OCI-LY3 (cell line): Measurements from ENCODE around the gene CHN1.

Source experiments
- H2AFZ ChIP-seq: fragments of 200-600, 300-600 bp; shearing (Covaris generic); 2 replicates; pipeline ENCODE4 v1.6.0; 2014; ENCODE audit warnings: antibody characterized with exemption, low read depth, low read length
- H3K27ac ChIP-seq: fragments of 200-600, 300-600 bp; sonication (generic); 2 replicates; pipeline ENCODE4 v1.5.1; 2014; ENCODE audit warnings: mild to moderate bottlenecking, low read length, moderate library complexity, mixed read lengths
- H3K27me3 ChIP-seq: fragments of 200-600, 300-600 bp; sonication (generic); 2 replicates; pipeline ENCODE4 v1.6.1; 2014; ENCODE audit warnings: low read depth, low read length, mixed read lengths
- H3K36me3 ChIP-seq: fragments of 200-600, 300-600 bp; sonication (generic); replicated peaks from 2 replicates; pipeline ENCODE3; 2014; ENCODE audit warnings: low read depth, low read length, mixed read lengths
- H3K4me1 ChIP-seq: fragments of 300-600, 200-600 bp; sonication (generic); 2 replicates; pipeline ENCODE4 v1.6.1; 2014; ENCODE audit warnings: low read length, mixed read lengths
- H3K4me2 ChIP-seq: fragments of 200-600, 300-600 bp; sonication (generic); 2 replicates; pipeline ENCODE4 v1.6.1; 2014; ENCODE audit warnings: low read length, mixed read lengths
- H3K4me3 ChIP-seq: fragments of 300-600, 200-600 bp; sonication (generic); 2 replicates; pipeline ENCODE4 v1.5.1; 2014; ENCODE audit warnings: antibody characterized with exemption, mild to moderate bottlenecking, low read length, moderate library complexity
- H3K79me2 ChIP-seq: fragments of 300-600, 200-600 bp; shearing (Covaris generic); 2 replicates; pipeline ENCODE4 v1.6.1; 2014; ENCODE audit warnings: mild to moderate bottlenecking, low read length, mixed read lengths
- H3K9ac ChIP-seq: fragments of 300-600, 200-600 bp; shearing (Covaris generic); 2 replicates; pipeline ENCODE4 v1.6.0; 2014; ENCODE audit warnings: mild to moderate bottlenecking, low read length, moderate library complexity
- H3K9me3 ChIP-seq: fragments of 200-600, 300-600 bp; shearing (Covaris generic); 2 replicates; pipeline ENCODE4 v1.6.1; 2014; ENCODE audit warnings: low read length, mixed read lengths; ENCODE audit not compliant: insufficient read depth
- H4K20me1 ChIP-seq: fragments of 200-600, 300-600 bp; sonication (generic); 2 replicates; pipeline ENCODE4 v1.6.1; 2016; ENCODE audit warnings: low read length, mixed read lengths; ENCODE audit not compliant: insufficient read depth
- EZH2phosphoT487 ChIP-seq: fragments of 200-600 bp; shearing (Covaris generic); IDR thresholded peaks from 2 replicates; pipeline ENCODE4 v1.6.1; 2018; ENCODE audit warnings: antibody characterized with exemption, mixed run types, low read depth
- TF ChIP-seq, protein P1 (sequence below): fragments of 200-600, 300-600 bp; sonication (generic); IDR thresholded peaks from 2 replicates; pipeline ENCODE4 v1.5.1; 2014; ENCODE audit warnings: antibody characterized with exemption, low read length, low read depth

CHN1 gene

DNA sequence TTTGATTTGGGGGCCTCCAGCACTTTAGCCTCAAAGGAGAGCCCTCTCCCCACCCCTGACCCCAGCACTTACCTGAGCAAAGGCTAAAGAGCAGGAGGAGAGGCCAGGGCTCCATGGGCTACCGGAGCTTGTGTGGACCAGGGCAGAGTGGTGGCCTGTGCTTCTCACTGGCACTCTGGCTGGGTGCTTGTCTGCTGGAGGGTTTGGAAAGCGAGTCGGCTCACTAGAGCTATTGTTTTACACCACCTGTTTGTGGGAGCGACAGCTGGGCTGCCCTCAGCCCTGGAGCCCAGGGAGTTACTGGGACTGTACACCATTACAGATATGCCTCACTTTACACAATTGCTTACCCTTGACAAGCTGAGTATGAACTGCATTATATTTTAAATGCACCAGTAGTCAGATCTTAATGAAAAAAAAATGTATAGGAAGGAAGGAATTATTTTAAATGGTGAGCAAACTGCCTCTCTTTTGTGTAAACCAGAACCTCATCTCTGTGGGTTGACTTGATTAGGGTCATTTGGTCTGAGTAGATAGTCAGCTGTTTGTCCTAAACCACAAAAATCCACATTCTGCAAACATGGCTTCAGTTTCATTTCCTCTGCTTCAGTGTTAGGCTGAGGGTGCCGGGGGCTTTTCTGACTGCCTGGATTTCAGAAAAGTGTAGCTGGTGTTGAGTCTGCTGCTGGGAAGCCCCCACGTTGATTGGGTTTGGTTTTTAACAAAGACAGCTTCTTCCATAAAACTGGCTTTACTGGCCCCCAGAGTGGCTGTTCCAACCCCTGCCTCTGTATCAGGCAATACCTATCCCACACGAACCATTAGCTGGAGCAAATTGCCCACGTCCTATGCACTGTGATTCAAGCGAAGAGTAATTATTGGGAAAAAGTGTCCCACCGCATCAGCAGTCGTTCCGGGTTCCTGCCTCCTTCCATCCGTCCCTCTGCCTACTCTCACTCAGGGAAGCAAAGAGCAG lies 240.6 kb downstream of the CHN1 start, which contains the start of gene CHRNA1:
Gene CHRNA1, minus strand, starts transcription at position 193 of the 976 bp plus-strand sequence. Its CDS starts 78 bp downstream, at position 115.
- TF ChIP-seq, protein P1, sequence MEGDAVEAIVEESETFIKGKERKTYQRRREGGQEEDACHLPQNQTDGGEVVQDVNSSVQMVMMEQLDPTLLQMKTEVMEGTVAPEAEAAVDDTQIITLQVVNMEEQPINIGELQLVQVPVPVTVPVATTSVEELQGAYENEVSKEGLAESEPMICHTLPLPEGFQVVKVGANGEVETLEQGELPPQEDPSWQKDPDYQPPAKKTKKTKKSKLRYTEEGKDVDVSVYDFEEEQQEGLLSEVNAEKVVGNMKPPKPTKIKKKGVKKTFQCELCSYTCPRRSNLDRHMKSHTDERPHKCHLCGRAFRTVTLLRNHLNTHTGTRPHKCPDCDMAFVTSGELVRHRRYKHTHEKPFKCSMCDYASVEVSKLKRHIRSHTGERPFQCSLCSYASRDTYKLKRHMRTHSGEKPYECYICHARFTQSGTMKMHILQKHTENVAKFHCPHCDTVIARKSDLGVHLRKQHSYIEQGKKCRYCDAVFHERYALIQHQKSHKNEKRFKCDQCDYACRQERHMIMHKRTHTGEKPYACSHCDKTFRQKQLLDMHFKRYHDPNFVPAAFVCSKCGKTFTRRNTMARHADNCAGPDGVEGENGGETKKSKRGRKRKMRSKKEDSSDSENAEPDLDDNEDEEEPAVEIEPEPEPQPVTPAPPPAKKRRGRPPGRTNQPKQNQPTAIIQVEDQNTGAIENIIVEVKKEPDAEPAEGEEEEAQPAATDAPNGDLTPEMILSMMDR = no peak
- TF ChIP-seq EZH2phosphoT487 = no peak
- Histone ChIP-seq H4K20me1 (no peaks in the 10 kb centered on the region), H3K27ac (no peak within 1 kb of the TSS), H3K79me2 (no peaks in the 10 kb centered on the region), H3K4me1 (peaks cover 9% of the 10 kb centered on the region), H3K36me3 (no peaks in the 10 kb centered on the region), H3K27me3 (peaks cover 9% of the 10 kb centered on the region; the same call in 1 of the 2 replicates), H3K4me2 (peak within 1 kb of the TSS; percentile 32), H3K4me3 (no peak within 1 kb of the TSS), H2AFZ (no peak within 1 kb of the TSS), H3K9ac (no peak within 1 kb of the TSS), H3K9me3 (no peaks in the 10 kb centered on the region)

DNA sequence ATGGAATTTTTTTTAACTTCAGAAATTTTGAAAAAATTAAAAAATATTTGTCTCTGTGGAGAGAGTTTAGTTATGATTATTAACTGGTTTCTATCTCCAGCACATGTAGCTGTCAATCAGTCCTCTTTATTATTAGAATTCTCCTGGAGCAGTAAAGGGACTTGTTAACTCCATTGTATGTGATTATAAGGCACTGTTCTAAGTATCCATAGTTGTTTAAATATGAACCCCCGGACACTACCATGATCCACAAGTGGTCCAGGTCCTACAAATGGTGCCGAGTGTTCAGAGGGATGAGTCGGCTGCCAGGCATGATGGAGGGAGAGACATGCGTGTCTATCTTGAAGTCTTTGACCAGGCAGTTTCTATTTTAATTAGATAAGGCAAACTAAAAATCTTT lies 241.4 kb downstream of the CHN1 start:
- Histone ChIP-seq H3K9me3 (no peaks in the 10 kb centered on the region), H3K4me3 (no peak overlapping the region), H2AFZ (no peak overlapping the region), H3K4me2 (no peak overlapping the region), H3K79me2 (no peaks in the 10 kb centered on the region), H3K27ac (no peak overlapping the region), H3K27me3 (peaks cover 9% of the 10 kb centered on the region; the same call in 1 of the 2 replicates), H4K20me1 (no peaks in the 10 kb centered on the region), H3K36me3 (no peaks in the 10 kb centered on the region), H3K4me1 (peaks cover 9% of the 10 kb centered on the region), H3K9ac (no peak overlapping the region)
- TF ChIP-seq, protein P1 = no peak
- TF ChIP-seq EZH2phosphoT487 = no peak

DNA sequence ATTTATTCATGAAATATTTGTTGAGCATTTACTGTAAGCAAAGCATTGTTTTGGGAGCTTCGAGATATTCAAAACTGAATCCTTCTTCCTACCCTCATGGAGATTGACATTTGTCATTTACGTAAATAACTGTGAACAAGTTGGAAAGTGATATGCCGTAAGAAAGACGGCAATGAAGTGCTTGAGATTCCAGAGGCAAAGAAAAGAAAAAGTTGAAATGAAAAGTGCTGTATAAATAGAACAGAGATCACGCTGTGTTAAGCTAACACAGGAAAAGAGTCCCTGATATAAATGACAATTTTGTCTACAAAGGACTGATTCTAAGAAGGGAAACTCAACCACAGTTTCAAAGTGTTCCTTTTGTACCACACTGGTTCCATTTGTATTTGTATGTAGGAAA lies 242.7 kb downstream of the CHN1 start:
- Histone ChIP-seq H3K36me3 (no peaks in the 10 kb centered on the region), H3K4me1 (peaks cover 9% of the 10 kb centered on the region), H3K9ac (no peak overlapping the region), H3K27ac (no peak overlapping the region), H2AFZ (no peak overlapping the region), H3K4me2 (no peak overlapping the region), H3K27me3 (peaks cover 9% of the 10 kb centered on the region; the same call in 1 of the 2 replicates), H3K79me2 (no peaks in the 10 kb centered on the region), H4K20me1 (no peaks in the 10 kb centered on the region), H3K4me3 (no peak overlapping the region), H3K9me3 (no peaks in the 10 kb centered on the region)
- no peak for TF ChIP-seq EZH2phosphoT487
- TF ChIP-seq, protein P1 = no peak

DNA sequence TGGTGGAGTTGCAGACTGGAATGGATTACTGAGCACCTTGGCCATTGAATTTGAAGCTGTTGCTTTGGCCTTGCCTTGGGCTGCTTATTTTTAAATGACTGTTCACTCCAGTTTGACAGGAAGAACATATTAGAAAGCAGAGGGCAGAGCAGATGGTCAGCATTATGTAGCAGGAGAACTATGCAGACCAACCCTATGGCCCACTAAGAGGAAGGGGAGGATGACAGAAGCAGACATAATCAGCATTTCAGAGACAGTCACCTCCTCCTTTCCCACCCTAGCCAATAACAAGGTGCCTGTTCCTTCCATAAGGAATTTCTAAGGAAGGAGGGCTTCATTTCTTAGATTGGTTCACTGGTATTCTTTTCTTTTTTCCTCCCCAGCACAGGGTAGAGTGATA lies 243.3 kb downstream of the CHN1 start:
- H3K4me2 ChIP-seq = no peak overlapping the region
- no peaks in the 10 kb centered on the region for H4K20me1 ChIP-seq
- H3K79me2 ChIP-seq = no peaks in the 10 kb centered on the region
- H3K27ac ChIP-seq = no peak overlapping the region
- peaks cover 9% of the 10 kb centered on the region; the same call in 1 of the 2 replicates for H3K27me3 ChIP-seq
- no peak overlapping the region for H3K9ac ChIP-seq
- no peaks in the 10 kb centered on the region for H3K9me3 ChIP-seq
- H2AFZ ChIP-seq = no peak overlapping the region
- H3K4me3 ChIP-seq = no peak overlapping the region
- TF ChIP-seq, protein P1 = no peak
- TF ChIP-seq EZH2phosphoT487 = no peak
- no peaks in the 10 kb centered on the region for H3K36me3 ChIP-seq
- H3K4me1 ChIP-seq = peaks cover 9% of the 10 kb centered on the region
